GM20000 (cell line): ENCODE data around the gene CLCF1.
A peak's percentile ranks its signal among the peaks of the same experiment; 100 is the strongest.
"Not testable (repeated sequence)": the region's sequence is repeated elsewhere in the genome, so short reads cannot be mapped to it uniquely, and the experiment has no call there.

Experiments used
- DNase-seq: peaks from one replicate; pipeline ENCODE4 v3.0.0; 2012; ENCODE audit warnings: low spot score
- TF ChIP-seq, protein P1 (sequence below): IDR thresholded peaks from 2 replicates; pipeline ENCODE4 v1.5.1; 2012; ENCODE audit warnings: mild to moderate bottlenecking, control low read depth; ENCODE audit errors: extremely low read depth, missing control alignments

CLCF1 gene

DNA sequence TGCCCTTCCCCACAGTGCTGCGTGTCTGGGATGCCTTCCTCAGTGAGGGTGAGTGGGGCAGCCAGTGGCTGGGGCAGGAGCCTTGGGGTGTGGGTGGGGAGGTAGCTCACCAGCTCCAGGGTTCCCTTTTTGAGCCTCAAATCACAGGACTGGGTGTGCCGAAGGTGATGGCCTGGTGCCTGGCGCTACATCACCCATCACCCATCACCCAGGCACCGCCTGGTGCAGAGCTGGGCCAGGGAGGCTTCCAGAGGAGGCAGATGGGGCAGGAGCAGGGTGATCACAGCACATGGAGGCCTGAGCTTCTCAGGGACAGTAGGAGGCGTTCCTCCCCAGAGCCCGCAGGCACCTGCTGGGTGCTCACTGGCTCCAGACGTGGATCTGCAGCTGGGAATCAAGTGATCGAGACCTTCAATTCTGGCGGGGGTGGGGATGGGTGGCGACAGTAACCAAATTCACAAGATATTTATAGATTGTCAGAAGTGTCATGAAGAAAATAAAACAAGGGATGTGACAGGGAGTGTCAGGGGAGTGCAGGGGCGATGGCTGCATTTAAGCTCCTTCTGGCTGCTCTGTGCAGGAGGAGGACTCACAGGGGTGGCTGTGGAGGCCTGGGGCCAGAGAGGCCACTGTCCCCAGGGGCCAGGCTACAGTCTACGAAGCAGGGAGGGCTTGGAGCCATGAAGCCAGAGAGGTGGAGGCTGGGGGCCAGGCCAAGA, 33.7 kb upstream of the CLCF1 start:
- TF ChIP-seq, protein P1, sequence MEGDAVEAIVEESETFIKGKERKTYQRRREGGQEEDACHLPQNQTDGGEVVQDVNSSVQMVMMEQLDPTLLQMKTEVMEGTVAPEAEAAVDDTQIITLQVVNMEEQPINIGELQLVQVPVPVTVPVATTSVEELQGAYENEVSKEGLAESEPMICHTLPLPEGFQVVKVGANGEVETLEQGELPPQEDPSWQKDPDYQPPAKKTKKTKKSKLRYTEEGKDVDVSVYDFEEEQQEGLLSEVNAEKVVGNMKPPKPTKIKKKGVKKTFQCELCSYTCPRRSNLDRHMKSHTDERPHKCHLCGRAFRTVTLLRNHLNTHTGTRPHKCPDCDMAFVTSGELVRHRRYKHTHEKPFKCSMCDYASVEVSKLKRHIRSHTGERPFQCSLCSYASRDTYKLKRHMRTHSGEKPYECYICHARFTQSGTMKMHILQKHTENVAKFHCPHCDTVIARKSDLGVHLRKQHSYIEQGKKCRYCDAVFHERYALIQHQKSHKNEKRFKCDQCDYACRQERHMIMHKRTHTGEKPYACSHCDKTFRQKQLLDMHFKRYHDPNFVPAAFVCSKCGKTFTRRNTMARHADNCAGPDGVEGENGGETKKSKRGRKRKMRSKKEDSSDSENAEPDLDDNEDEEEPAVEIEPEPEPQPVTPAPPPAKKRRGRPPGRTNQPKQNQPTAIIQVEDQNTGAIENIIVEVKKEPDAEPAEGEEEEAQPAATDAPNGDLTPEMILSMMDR, result peak; percentile 18
- no peak for DNase-seq

DNA sequence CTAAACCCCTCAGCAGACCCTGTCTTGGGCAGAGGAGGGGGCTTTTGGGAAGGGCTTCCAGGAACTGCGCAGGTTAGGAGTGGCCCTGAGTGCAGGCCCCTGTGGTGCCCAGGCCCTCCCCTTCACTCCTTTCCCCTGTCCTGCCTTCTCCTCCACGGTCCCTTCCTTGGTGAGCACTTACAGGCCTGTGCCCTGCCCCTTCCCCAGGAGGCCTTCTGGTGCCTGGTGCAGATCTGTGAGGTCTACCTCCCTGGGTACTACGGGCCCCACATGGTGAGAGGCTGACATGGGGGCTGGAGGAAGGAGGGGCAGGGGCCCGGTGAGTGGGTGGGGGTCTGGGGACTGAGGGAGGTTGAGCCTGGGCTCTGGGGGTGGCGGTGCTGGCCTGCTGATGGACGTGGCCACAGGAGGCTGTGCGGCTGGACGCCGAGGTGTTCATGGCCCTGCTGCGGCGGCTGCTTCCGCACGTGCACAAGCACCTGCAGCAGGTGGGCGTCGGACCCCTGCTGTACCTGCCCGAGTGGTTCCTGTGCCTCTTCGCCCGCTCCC, 33.1 kb upstream of the CLCF1 start:
- TF ChIP-seq, protein P1, result no peak
- DNase-seq, result no peak

DNA sequence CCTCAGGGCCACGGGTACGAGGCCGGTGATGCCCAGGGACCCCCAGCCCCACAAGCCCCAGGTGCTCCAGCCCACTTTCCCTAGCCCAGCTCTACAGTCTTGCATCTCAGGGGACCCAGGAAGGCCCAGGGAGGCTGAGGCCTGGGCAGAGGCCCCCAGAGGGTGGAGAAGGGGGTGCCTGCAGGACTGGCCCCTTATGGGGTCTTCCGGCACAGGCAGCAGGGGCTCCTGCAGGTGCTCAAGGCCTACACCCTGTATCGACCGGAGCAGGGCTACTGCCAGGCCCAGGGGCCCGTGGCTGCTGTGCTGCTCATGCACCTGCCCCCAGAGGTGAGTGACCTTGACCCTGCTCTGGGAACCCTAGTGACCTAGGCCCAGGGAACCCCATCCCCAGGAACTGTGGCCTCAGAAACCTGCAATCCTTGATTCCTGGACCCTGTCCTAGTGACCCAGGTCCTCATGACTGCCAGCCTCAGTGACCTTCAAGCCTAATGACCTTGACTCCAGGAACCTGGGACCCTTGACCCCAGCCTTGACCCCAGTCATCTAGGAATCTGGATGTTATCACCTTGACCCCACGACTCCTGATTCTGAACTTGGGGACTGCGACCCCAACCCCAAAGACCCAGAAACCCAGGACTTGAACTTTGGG, 32.4 kb upstream of the CLCF1 start:
- TF ChIP-seq, protein P1, result no peak

DNA sequence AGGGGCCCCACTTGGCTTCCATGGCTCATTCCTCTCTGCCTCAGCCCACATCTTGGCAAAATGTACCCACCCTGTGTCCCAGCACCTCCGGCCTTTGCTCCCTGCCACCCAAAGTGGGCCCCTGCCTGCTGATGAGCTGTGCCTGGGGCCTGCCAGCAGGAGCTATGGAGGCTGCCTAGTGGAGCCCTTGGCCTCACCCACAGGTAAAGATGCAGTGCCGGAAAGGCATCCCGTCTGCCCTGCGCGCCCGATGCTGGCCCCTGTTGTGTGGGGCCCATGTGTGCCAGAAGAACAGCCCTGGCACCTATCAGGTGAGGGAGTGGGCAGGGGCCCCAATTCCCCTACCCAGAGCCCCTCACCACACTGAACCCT, 31.8 kb upstream of the CLCF1 start:
- DNase-seq, result peak; percentile 11
- TF ChIP-seq, protein P1, result no peak

More for the DNA sequence above, 32.4 kb upstream of the CLCF1 start:
- no peak for DNase-seq

DNA sequence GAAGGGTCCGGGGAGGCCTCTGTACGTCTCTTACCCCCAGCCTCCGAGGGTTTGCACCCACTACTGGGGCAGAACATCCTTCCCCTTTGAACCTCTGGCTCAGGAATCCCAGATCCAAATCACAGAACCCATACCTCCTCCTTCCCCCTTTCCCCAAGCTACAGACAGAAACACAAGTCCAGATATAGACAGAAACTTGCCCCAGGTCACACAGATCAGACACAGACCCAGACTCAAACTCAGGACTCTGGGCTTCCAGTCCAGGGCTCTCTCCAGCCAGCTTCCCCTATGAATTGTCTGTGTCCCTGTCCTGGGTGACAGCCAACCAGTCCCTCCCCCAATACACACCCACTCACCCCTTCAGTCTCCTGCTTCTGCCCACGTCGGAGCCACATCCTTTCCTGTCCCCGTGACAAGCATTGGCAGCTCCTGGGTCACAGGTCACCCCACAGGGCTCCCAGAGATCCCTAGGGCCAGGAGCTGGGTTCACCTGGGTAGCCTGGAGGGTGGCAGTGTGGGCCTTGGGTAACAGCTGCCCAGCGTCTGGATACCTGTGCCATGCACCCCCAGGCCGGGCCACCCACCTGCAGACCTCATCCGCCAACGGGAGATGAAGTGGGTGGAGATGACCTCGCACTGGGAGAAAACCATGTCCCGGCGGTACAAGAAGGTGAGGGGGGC, 31.3 kb upstream of the CLCF1 start:
- DNase-seq, result peak; percentile 41
- TF ChIP-seq, protein P1, result no peak

DNA sequence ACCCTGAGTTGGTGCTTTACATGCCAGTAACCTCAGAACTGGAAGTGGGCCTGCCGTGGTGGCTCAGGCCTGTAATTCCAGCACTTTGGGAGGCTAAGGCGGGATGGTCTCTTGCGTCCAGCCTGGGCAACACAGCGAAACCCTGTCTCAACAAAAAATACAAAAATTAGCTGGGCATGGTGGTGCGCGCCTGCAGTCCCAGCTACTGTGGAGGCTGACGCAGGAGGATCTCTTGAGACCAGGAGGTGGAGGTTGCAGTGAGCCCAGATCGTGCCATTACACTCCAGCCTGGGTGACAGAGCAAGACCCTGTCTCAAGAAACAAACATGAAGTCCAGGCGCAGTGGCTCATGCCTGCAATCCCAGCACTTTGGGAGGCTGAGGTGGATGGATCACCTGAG, 29.7 kb upstream of the CLCF1 start:
- DNase-seq, result not testable (repeated sequence)

DNA sequence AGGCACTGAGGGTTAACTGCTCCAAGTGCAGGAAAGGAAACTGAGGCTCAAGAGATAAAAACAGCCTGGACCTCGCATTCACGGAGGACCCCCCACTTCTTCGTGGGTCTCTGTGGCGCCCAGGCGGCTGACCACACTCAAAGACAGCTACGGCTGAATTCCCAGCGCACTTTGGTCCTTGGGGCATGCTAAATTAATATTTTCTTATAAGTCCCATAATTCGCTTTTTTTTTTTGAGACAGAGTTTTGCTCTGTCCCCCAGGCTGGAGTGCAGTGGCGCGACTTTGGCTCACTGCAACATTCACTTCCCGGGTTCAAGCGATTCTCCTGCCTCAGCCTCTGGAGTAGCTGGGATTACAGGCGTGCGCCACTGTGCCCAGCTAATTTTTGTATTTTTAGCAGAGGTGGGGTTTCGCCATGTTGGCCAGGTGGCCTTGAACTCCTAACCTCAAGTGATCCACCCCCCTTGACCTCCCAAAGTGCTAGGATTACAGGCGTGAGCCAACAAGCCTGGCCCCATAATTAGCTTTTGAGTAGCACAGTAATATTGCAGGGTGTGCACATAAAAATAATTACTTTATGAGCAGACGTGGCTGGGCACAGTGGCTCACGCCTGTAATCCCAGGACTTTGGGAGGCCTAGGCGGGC, 28.9 kb upstream of the CLCF1 start:
- DNase-seq, result not testable (repeated sequence)
